NCI-H2196 (cell line): ENCODE results near the gene BARX1.
A peak's percentile ranks its signal among the peaks of the same experiment; 100 is the strongest.
"Not testable (repeated sequence)": the region's sequence is repeated elsewhere in the genome, so short reads cannot be mapped to it uniquely, and the experiment has no call there.

ENCODE experiments used
- DNase-seq: peaks from one replicate; lab custom pipeline; 2025; ENCODE audit not compliant: unreplicated experiment; lab: John Stamatoyannopoulos, UW

The BARX1 gene

DNA sequence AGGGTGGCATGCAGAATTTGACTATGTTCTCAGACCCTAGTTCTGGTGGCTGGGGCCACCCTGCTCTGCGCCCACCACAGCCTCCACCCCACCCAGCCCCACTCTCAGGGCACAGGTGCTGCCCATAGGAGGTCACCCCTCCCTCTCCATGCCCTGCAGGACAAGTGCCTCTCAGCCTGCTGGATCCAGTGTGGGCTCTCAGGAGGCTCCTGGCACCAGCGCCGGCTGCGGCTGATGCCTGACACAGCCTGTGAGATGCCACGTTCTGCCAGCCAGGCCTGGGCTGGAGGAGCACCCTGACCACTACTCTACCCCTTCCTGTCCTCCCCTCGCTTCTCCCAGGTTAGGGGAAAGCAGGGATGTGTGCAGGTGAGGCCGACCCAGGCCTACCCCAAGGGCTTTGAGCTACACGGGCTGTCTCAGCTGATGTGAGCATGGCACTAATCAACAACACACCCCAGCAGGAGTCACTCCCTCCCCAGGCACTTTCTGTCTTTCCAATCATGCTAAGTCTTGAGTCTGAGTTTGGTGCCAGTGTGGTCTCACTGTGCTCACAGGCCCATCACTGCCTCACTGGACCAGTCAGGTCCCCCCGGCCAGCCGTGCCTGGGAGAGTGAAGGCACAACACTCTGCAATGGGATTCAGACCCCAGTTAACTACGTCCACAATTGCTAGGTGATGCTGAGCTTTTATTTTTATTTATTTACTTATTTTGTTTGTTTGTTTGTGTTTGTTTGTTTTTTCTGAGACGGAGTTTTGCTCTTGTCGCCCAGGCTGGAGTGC is 12.1 kb upstream of the BARX1 start:
- peak; percentile 21 for DNase-seq

DNA sequence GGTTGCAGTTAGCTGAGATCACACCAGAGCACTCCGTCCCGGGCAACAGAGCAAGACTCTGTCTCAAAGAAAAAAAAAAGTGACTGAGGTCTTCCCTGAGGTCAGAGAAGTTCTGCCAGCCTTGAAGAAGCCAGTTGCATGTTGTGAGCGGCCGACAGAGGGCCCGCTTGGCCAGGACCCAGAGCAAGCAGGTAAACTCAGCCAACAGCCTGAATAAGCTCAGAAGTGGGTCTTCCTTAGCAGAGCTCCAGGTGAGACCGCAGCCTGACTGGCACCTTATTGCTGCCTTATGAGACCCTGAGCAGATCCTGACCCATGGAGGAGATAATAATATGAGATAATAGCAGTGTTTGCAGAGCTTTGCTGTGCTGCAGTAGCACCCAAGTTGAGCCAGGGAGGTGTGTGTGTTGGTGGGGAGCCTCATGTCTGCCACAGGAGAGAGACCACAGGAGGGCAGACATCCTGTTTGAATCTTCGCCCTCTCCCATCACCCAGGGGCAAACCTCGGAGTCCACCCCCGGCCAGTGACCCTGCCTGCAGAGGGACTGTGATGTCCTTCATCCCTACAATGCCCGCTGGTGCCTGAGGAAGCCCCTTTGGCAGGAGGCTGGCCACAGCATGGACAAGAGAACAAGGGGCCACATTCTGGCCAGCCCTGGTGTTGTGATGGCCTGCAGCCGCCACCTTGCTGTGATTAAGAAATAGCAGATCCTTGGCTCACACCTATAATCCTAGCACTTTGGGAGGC is 10.8 kb upstream of the BARX1 start:
- peak; percentile 21 for DNase-seq

GRCh38 chr9:93964685-93965084 is 9.5 kb upstream of the BARX1 start:
- DNase-seq: no peak

DNA sequence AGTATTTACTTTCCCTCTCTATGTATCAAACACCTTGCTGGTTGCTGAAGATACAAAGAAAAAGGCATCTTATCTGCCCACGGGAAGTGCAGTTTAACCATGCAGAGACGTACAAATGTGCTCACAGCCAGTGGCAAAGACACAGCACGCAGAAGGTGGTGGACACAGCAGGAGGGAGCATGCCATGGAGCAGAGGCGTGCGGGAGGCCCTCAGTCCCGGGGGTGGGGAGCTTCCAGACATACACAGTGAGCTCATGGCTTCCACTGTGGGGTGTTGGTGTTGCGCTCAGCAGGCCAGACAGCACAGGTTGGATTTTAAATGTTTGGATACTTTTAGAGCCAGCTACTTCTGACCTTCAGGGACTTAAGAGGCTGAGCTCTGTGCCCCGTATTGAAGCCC is 8.8 kb upstream of the BARX1 start:
- no peak for DNase-seq

- not testable (repeated sequence) for DNase-seq
Measured at GRCh38 chr9:93963489-93963888, 8.3 kb upstream of the BARX1 start.

- peak; percentile 91 for DNase-seq
Measured at GRCh38 chr9:93962561-93963440, 7.6 kb upstream of the BARX1 start.

DNA sequence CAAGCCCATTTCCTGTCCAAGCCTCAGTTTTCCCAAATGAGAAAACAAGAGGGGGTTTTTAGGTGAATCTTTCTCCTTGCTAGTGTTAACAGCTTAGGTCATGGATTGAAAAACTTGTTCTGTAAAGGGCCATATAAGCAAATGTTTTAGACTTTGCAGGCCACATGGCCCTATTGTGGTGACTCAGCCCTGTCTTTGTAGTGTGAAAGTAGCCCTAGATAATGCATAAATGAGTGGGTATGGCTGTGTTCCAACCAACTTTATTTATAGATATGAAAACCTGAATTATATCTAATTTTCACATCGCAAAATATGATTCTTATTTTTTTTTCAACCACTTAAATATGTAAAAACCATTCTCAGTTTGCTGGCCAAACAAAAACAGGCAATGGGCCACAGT is 6.9 kb upstream of the BARX1 start:
- DNase-seq: no peak

GRCh38 chr9:93960971-93961841 is 6.1 kb upstream of the BARX1 start:
- peak; percentile 25 for DNase-seq

DNA sequence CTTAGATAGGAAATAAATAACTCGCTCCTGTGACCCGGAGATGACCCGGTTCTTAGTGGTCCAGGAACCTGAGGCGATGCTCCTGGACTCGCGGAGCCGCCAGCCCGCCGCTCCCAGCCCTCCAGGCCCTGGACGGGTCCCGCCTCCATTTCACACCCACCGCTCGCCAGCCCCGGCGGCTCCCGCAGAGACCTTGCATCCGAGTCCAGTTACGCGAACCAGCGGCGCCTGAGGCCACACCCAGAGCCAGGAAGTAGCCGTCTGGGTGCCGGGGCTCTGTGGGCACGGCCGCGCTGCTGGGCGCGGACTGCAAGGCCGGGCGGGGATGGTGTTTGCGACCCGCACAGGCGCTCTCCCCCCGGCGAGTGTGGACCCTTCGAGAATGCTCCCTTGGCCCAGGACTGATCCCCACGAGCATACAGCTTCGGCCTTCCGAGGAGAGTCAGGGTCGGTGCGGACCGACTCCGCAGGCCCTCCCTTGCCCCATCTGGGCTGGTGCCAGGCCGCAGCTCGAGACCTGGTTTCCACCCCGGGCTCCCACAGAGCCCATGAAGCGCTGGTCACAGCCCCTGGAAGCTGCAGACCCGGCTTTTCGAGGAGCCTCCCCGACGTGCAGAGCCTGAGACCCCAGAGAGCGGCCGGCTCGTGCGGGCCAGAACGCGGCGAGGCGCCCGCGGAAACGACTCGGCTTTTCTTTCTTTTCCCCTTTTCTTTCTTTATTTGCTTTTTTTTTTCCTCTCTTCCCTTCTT is 5.2 kb upstream of the BARX1 start:
- no peak for DNase-seq

DNA sequence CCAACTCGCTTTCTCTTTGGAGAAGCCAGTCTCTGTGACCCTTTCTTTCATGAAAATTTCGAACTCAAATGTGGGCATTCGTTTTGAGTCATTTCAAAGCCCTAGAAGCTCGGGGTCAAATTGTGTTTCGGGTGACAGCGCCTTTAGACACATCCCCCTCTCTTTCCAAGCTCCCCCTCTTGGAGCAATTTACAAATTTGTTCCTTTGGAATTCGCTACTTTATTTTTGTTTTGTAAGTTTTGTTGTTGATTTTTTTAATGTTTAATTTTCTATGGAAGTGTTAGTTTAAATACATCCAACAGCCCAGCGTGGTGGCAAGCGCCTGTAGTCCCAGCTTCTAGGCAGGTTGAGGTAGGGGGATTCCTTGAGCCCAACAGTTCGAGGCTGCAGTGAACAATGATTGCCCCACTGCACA is 4.6 kb upstream of the BARX1 start:
- no peak for DNase-seq

GRCh38 chr9:93958819-93959682 is 3.9 kb upstream of the BARX1 start:
- DNase-seq: no peak

DNA sequence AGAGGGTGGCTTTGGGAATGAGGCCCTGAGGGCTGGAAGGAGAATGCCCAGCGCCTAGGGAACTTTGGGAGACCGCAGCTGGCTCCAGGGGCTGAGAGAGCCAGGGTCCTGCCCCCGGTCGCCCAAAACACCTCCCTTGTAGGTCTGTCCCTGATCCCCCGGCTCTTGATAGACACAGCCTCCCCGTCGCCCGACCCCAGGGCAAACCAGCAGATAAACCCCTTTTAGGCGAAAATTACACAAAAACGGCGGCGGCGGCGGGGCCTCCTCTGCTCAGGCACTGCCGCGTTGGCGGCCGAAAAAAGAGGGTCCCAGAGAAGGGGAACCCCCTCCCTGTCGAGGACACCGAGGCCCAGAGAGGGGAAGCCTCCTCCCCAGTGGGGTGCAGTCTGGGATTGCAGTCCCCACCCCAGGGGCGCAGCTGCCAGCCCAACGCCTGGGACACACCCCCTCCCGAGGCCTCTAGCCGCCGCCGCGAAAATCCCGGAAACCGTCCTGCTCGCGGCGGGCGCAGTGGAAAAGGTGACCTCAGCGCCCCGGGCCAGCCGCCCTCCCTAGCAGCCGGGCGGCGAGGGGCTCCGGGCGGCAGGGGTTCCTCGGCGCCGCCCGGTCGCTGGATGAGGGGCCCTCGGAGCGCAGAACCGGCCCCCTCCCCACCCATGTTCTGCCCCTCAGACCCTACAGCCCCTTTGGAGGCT is 3.1 kb upstream of the BARX1 start:
- no peak for DNase-seq

DNA sequence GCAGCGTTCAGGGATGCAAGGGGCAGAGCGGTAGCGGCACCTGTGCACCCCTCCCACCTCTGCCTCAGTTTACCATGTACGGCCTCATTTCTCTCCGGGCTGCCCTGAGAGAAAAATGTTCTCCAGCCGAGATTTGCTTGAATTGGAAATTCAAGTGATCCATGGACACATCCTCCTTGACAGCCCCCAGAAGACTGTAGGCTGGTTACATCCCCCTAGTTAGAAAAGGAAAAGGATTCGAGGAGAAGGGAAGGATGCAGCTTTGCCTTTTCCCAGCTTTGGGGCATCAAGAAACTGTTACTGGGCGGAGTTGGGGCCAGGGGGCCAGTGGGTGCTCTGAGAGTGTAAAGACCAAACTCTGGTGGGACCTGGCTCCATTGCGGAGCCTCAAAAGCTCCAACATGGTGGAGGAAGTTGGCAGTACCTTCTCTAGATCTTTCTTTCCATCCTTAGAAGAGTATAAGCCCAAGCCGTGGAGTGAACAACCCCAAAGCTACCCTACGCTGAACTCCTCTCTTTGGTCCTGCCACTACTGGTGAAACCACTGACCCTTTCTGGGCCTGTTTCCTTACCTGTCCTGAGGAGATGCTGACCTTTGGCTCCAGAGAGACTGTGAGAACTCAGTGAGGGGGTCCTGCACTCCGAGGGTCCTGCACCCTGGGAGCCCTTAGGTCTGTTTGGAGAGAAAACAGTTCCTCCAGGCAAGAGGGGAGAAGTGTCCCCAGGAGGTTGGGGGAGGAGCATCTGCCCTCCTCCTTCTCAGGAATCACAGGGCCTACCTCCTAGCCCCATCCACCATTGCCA is 1.0 kb upstream of the BARX1 start:
- DNase-seq: no peak

DNA sequence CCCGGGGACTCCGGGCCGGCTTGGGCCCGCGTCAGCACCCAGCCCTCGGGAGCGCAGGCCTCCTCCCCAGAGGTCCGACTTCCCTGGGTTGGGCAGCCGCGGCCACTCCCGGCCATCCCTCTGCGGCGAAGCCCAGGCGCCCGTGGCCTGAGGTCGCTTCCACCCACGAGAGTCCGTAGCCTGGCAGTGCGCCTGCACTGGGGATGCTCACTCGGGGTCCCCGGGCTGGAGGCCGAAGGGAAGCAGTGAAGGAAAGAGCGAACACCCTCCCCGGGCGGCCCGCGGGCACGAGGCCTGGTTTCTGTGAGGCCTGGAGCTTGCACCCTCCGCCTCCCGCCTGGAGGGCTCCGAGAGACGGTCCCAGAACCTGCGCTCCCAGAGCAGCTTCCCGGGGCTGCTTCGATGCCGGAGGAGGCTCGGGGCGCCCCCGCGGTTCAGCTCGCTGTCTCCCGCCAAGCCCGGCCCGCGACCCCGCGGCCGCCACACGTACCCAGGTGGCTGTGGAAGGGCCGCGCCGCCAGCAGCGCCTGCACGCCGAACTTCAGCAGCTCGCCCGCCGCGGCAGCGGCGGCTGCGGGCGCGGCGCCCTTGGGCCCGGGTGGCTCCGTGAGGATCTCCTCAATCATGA is 607 bp downstream of the BARX1 start:
- DNase-seq: no peak

GRCh38 chr9:93953496-93954433 is 1.4 kb downstream of the BARX1 start:
- DNase-seq: no peak
